CD4-positive, alpha-beta memory T cell (primary cell): ENCODE results near the gene FTSJ1. TPM values are rescaled to one million over a fixed set of nuclear protein-coding genes. Genes with fewer than 3 reads are reported as not detected.
"Not testable (repeated sequence)": the region's sequence is repeated elsewhere in the genome, so short reads cannot be mapped to it uniquely, and the experiment has no call there.

Experiments
- CTCF ChIA-PET: fragments of 350-600 bp; sonication (Branson Sonifier 250); formaldehyde crosslinking; loops from one replicate; lab custom pipeline; 2021; ENCODE audit warnings: inconsistent platforms; ENCODE audit not compliant: partially characterized antibody; lab: Charles Lee
- POLR2A ChIA-PET: fragments of 350-600 bp; sonication (Branson Sonifier 250); formaldehyde crosslinking; loops from one replicate; lab custom pipeline; 2021; ENCODE audit not compliant: partially characterized antibody; lab: Charles Lee
- DNase-seq, 5 donors: peaks; one replicate each; pipeline versions ENCODE4 v3.0.0 to v3.0.0-alpha.2; 2020 to 2022; ENCODE audit warnings: mixed read lengths in 1 of 5
- H3K27ac ChIP-seq: one replicate; pipeline ENCODE4 v1.7.0; 2013; ENCODE audit warnings: low read depth, low read length
- H3K27me3 ChIP-seq: 2 replicates; pipeline ENCODE4 v1.7.0; 2013; ENCODE audit warnings: mild to moderate bottlenecking, low read length, moderate library complexity; ENCODE audit not compliant: insufficient read depth
- H3K36me3 ChIP-seq: 2 replicates; pipeline ENCODE4 v1.7.0; 2013; ENCODE audit warnings: mild to moderate bottlenecking, low read length, moderate library complexity; ENCODE audit not compliant: insufficient read depth
- H3K4me1 ChIP-seq: 2 replicates; pipeline ENCODE4 v1.7.0; 2013; ENCODE audit warnings: mild to moderate bottlenecking, low read length, moderate library complexity; ENCODE audit not compliant: insufficient read depth
- H3K4me3 ChIP-seq, 2 donors: one replicate each; pipeline ENCODE4 v1.7.0; 2013; ENCODE audit warnings: low read length in 2 of 2, mild to moderate bottlenecking in 1 of 2
- H3K9me3 ChIP-seq, 2 donors: one replicate each; pipeline ENCODE4 v1.7.0; 2013; ENCODE audit warnings: low read length in 2 of 2, control low read depth in 1 of 2; ENCODE audit not compliant: control insufficient read depth in 1 of 2
- H3K27ac Mint-ChIP-seq, 7 donors: one replicate each; pipeline ENCODE4 v1.8.0; 2020 to 2021; ENCODE audit warnings: mixed read lengths in 7 of 7, mild to moderate bottlenecking in 6 of 7, inconsistent platforms in 3 of 7, moderate library complexity in 3 of 7
- H3K27me3 Mint-ChIP-seq, 2 donors: one replicate each; pipeline ENCODE4 v1.8.0; 2020 to 2021; ENCODE audit warnings: mixed read lengths in 2 of 2
- H3K36me3 Mint-ChIP-seq, 2 donors: one replicate each; pipeline ENCODE4 v1.8.0; 2020 to 2021; ENCODE audit warnings: mixed read lengths in 2 of 2, inconsistent platforms in 1 of 2, mild to moderate bottlenecking in 1 of 2
- H3K4me1 Mint-ChIP-seq, 4 donors: one replicate each; pipeline ENCODE4 v1.8.0; 2020 to 2021; ENCODE audit warnings: mixed read lengths in 4 of 4, mild to moderate bottlenecking in 1 of 4
- H3K4me3 Mint-ChIP-seq, 8 donors: one replicate each; pipeline ENCODE4 v1.8.0; 2020 to 2021; ENCODE audit warnings: mixed read lengths in 8 of 8, mild to moderate bottlenecking in 7 of 8, moderate library complexity in 6 of 8, inconsistent platforms in 3 of 8
- H3K9me3 Mint-ChIP-seq, 8 donors: one replicate each; pipeline ENCODE4 v1.8.0; 2020 to 2021; ENCODE audit warnings: mixed read lengths in 8 of 8, mild to moderate bottlenecking in 5 of 8, inconsistent platforms in 3 of 8, moderate library complexity in 1 of 8
- intact Hi-C: fragments of 100-400 bp; cut with micrococcal nuclease; formaldehyde crosslinking; loops from one replicate; pipeline ENCODE4 v1.15.1; 2023
- polyA plus RNA-seq, 2 donors: library from polyadenylated mRNA; unstranded; fragments of 300-500 nt; fragmentation: Illumina TruSeq; gene quantifications; one replicate each; pipeline ENCODE4 v1.2.3, GENCODE V29; 2021
- total RNA-seq, 2 experiments: library from RNA; stranded (reverse); gene quantifications; one replicate each; pipeline ENCODE4 v1.2.3, GENCODE V29; 2021

Gene FTSJ1
- total and polyA plus RNA-seq, 4 experiments from 2014 or later = 48.1 to 92.2 (median 61.8) TPM

DNA sequence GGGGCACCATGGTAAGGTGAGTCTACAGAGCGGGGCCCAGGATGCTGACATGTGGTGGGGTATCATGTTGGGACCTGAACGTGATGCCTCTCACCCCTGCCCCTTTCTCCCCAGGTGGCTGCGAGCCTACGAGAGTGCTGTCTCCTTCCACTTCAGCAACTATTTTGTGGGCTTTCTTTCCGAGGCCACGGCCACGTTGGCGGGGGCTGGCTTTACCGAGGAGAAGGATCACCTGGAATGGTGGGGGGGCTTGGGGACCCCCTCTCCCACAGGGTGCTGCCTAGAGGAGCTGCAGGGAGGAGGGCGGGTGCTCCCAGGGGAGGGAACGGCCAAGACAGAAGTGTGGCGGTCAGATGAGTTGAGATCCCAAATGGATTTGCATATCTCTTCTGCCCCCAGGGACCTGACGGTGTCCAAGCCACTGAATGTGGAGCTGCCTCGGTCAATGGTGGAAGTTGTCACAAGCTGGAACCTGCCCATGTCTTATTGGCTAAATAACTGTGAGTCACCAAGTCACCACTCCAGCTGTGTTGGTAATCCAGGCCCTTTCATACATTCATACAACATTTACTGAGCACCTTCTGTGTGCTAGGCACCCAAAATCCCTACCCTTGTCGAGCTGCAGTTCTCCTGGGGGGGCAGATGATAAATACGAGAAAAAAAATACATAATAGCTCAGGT is 38.3 kb downstream of the FTSJ1 start:
- H3K4me1 ChIP-seq = peaks cover 20% of the 10 kb centered on the region
- Mint-ChIP-seq H3K4me1 (peaks cover 11 to 28% (median 18%) of the 10 kb centered on the region in 4 donors), H3K27me3 (no peaks in the 10 kb centered on the region), H3K4me3 (no peak overlapping the region), H3K36me3 (peaks cover 7 to 28% of the 10 kb centered on the region in 2 donors), H3K9me3 (peaks cover 0 to 4% (median 0%) of the 10 kb centered on the region in 8 donors), H3K27ac (no peak overlapping the region)
- H3K27me3 ChIP-seq = no peaks in the 10 kb centered on the region
- H3K4me3 ChIP-seq = no peak overlapping the region
- no peaks in the 10 kb centered on the region for H3K9me3 ChIP-seq
- intact Hi-C loops = no loop called here
- no peaks in the 10 kb centered on the region for H3K36me3 ChIP-seq
- no peak for DNase-seq
- H3K27ac ChIP-seq = no peak overlapping the region
- CTCF ChIA-PET = interaction anchor here (0.9 kb wide), 1 partner anchor 24 kb away, joined by 3 read pairs; no protein-coding TSS in a partner anchor
- POLR2A ChIA-PET = no interaction called here

DNA sequence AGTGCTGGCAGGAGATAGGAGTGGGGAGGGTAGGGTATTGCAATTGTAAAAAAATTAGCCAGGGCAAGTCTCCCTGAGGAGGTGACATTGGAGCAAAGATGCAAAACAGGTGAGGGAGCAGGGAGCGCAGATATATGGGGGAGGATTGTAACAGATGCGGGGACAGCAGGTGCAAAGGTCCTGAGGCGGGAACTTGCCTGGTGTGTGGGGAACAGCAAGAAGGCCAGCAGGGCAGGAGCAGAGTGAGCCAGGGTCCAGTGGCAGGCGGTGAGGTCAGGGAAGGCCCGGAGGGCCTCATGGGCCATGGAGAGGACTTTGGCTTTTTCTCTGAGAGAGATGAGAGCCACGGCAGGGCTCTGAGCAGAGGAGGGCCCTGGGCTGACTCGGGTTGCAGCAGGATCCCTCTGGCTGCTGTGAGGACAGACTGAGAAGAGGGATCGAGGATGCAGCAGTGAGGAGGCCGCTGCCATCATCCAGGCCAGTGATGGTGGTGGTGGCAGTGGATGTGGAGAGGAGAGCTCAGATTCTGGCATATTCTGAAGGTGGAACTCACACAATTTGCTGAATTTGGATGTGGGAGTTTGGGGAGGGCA is 39.0 kb downstream of the FTSJ1 start:
- Histone ChIP-seq H3K4me1 (peaks cover 20% of the 10 kb centered on the region), H3K27ac (no peak overlapping the region), H3K36me3 (no peaks in the 10 kb centered on the region), H3K4me3 (no peak overlapping the region), H3K9me3 (no peaks in the 10 kb centered on the region), H3K27me3 (no peaks in the 10 kb centered on the region)
- intact Hi-C loops = no loop called here
- CTCF ChIA-PET = interaction anchor here (0.9 kb wide), 1 partner anchor 24 kb away, joined by 3 read pairs; no protein-coding TSS in a partner anchor
- Mint-ChIP-seq H3K9me3 (peaks cover 0 to 3% (median 0%) of the 10 kb centered on the region in 8 donors), H3K4me1 (peaks cover 10 to 26% (median 17%) of the 10 kb centered on the region in 4 donors), H3K27me3 (no peaks in the 10 kb centered on the region), H3K4me3 (no peak overlapping the region), H3K27ac (peak overlapping the region in 3 of 7 donors; percentile 27 to 57 (median 46)), H3K36me3 (peaks cover 7 to 25% of the 10 kb centered on the region in 2 donors)
- POLR2A ChIA-PET = no interaction called here
- DNase-seq = no peak

DNA sequence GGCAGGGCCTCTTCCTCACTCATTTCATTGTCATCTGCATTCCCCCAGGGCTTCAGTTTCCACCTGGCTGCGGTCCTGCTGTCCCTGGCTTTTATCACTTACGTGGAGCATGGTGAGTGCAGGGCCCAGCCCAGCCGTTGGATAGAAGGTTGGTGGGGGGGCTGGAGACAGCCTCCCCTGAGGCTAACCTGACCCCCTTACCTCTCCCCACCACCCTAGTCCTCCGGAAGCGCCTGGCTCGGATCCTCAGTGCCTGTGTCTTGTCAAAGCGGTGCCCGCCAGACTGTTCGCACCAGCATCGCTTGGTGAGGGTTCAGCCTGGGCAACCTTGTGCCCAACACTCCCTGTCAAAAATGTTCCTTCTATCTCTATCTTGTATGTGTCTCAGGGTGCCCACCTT is 39.8 kb downstream of the FTSJ1 start:
- Mint-ChIP-seq H3K9me3 (peaks cover 0 to 3% (median 0%) of the 10 kb centered on the region in 8 donors), H3K27me3 (no peaks in the 10 kb centered on the region), H3K4me3 (no peak overlapping the region), H3K27ac (peak overlapping the region in 1 of 7 donors; percentile 5), H3K36me3 (peaks cover 7 to 25% of the 10 kb centered on the region in 2 donors), H3K4me1 (peaks cover 13 to 26% (median 20%) of the 10 kb centered on the region in 4 donors)
- Histone ChIP-seq H3K36me3 (no peaks in the 10 kb centered on the region), H3K27ac (no peak overlapping the region), H3K9me3 (no peaks in the 10 kb centered on the region), H3K27me3 (no peaks in the 10 kb centered on the region), H3K4me1 (peaks cover 21% of the 10 kb centered on the region), H3K4me3 (no peak overlapping the region)
- intact Hi-C loops = no loop called here
- ChIA-PET CTCF (no interaction called here), POLR2A (no interaction called here)
- DNase-seq = no peak

DNA sequence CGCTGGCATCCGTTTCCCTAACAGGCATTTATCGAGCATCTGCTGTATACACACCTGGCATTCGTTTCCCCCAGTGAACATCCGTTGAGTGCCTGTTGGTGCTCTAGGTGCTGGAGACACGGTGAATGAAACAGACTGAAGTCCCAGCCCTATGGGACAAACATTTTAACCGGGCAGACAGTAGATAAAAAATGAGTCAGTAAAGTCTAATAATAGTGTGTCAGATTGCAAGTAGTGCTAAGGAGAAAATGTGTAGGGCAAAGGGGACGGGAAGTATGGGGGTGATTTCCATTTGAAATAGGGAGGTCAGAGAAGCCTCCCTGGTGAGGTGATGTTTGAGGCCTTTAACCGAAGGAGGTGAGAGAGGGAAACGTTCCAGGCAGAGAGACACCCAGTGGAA is 40.3 kb downstream of the FTSJ1 start:
- H3K36me3 Mint-ChIP-seq = peaks cover 7 to 25% of the 10 kb centered on the region in 2 donors
- Histone ChIP-seq H3K4me1 (peaks cover 25% of the 10 kb centered on the region), H3K4me3 (no peak overlapping the region), H3K27me3 (no peaks in the 10 kb centered on the region), H3K36me3 (no peaks in the 10 kb centered on the region), H3K9me3 (no peaks in the 10 kb centered on the region), H3K27ac (no peak overlapping the region)
- peaks cover 17 to 30% (median 22%) of the 10 kb centered on the region in 4 donors for H3K4me1 Mint-ChIP-seq
- ChIA-PET POLR2A (no interaction called here), CTCF (no interaction called here)
- intact Hi-C loops = no loop called here
- DNase-seq = no peak
- no peak overlapping the region for H3K4me3 Mint-ChIP-seq
- no peaks in the 10 kb centered on the region for H3K27me3 Mint-ChIP-seq
- H3K9me3 Mint-ChIP-seq = peaks cover 0 to 3% (median 0%) of the 10 kb centered on the region in 8 donors
- peak overlapping the region in 1 of 7 donors; percentile 5 for H3K27ac Mint-ChIP-seq

DNA sequence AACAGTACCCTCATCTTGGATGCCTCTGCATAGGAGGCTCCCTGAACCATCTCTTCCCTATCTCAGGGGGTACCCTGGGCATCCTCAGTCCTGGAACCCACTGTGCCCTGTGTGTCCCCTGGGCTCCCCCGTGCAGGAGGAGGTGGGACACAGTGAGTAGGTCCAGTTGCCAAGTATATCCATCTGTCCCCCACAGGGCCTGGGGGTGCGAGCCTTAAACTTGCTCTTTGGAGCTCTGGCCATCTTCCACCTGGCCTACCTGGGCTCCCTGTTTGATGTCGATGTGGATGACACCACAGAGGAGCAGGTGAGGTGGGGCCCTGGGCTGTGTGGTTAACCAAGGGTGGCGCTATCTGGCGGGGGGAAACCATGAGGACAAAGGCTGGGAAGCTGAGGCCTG is 41.0 kb downstream of the FTSJ1 start:
- DNase-seq = no peak
- H3K36me3 ChIP-seq = no peaks in the 10 kb centered on the region
- no peaks in the 10 kb centered on the region for H3K27me3 Mint-ChIP-seq
- H3K27ac Mint-ChIP-seq = peak overlapping the region in 1 of 7 donors; percentile 26
- intact Hi-C loops = no loop called here
- peaks cover 15 to 30% (median 22%) of the 10 kb centered on the region in 4 donors for H3K4me1 Mint-ChIP-seq
- no peaks in the 10 kb centered on the region for H3K27me3 ChIP-seq
- H3K9me3 ChIP-seq = no peaks in the 10 kb centered on the region
- CTCF ChIA-PET = no interaction called here
- H3K36me3 Mint-ChIP-seq = peaks cover 7 to 27% of the 10 kb centered on the region in 2 donors
- no peak overlapping the region for H3K4me3 ChIP-seq
- no peak overlapping the region for H3K4me3 Mint-ChIP-seq
- POLR2A ChIA-PET = no interaction called here
- peaks cover 25% of the 10 kb centered on the region for H3K4me1 ChIP-seq
- H3K9me3 Mint-ChIP-seq = peaks cover 0 to 4% (median 0%) of the 10 kb centered on the region in 8 donors
- no peak overlapping the region for H3K27ac ChIP-seq

DNA sequence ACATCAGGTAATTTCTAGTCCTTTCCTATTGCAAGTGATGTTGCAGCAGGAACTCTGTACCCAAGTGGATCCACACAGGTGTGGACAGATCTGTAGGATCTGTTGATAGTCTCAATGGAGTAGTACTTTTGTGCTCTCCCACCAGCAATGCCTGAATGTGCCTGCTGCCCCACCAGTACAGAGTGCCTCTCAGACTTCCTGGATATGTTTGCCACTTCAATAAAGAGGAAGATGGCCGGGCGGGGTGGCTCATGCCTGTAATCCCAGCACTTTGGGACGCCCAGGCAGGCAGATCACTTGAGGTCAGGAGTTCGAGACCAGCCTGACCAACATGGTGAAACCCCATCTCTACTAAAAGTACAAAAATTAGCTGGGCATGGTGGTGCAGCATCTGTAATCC is 43.5 kb downstream of the FTSJ1 start:
- H3K9me3 Mint-ChIP-seq, H3K27ac ChIP-seq, H3K36me3 ChIP-seq, DNase-seq, H3K4me3 ChIP-seq, CTCF ChIA-PET, H3K4me3 Mint-ChIP-seq, H3K9me3 ChIP-seq, H3K27me3 ChIP-seq, intact Hi-C loops, H3K27me3 Mint-ChIP-seq: not testable (repeated sequence)
- POLR2A ChIA-PET = interaction anchor here (3.4 to 4.0 kb wide), 3 partner anchors 11 to 55 kb away, joined by 17 to 46 read pairs (median 19); partner anchors contain the start of genes PORCN, RBM3 and TBC1D25
- H3K4me1 ChIP-seq = peaks cover 28% of the 10 kb centered on the region
- peaks cover 16 to 37% (median 23%) of the 10 kb centered on the region in 4 donors for H3K4me1 Mint-ChIP-seq
- peaks cover 10 to 21% of the 10 kb centered on the region in 2 donors for H3K36me3 Mint-ChIP-seq
- peak overlapping the region in 3 of 7 donors; percentile 9 to 89 (median 49) for H3K27ac Mint-ChIP-seq

DNA sequence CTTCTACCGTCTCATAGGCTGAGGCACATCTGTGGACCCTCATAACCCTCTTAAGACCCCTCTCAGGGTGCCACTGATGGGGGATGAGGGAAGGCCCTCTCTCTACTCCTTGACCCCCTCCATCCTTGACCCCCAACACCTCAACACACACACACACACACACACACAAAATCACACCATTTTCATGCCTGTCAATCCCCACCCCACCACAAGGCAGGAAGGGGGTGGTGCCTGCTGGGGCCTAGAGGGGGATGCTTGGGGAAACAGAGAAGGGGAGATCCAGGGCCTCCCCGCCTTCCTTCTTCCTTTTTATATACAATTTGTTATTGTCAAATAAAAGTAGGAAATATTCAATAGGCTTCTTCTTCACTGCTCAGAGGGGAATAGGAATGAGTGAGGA is 44.5 kb downstream of the FTSJ1 start:
- Mint-ChIP-seq H3K9me3 (peaks cover 0 to 6% (median 0%) of the 10 kb centered on the region in 8 donors), H3K4me3 (peak overlapping the region; percentile 86 to 93 (median 90)), H3K36me3 (peaks cover 7 to 19% of the 10 kb centered on the region in 2 donors), H3K27me3 (no peaks in the 10 kb centered on the region), H3K4me1 (peaks cover 16 to 37% (median 23%) of the 10 kb centered on the region in 4 donors), H3K27ac (peak overlapping the region; percentile 89 to 98 (median 97))
- DNase-seq = no peak
- intact Hi-C loops = loop anchor here (5.0 kb wide), 1 partner anchor 448 kb away; the partner anchor contains the start of gene ZNF630
- H3K4me1 ChIP-seq = peaks cover 28% of the 10 kb centered on the region
- no peak overlapping the region for H3K27ac ChIP-seq
- H3K9me3 ChIP-seq = no peaks in the 10 kb centered on the region
- H3K4me3 ChIP-seq = no peak overlapping the region
- ChIA-PET CTCF (no interaction called here), POLR2A (interaction anchor here (3.4 to 4.0 kb wide), 3 partner anchors 12 to 54 kb away, joined by 17 to 46 read pairs (median 19); partner anchors contain the start of genes PORCN, RBM3 and TBC1D25)
- H3K36me3 ChIP-seq = no peaks in the 10 kb centered on the region
- no peaks in the 10 kb centered on the region for H3K27me3 ChIP-seq
